HG03558 (cell line): ENCODE results near the gene TMEM233.

Experiments
- ATAC-seq: cut with Tn5 transposase; IDR thresholded peaks from one replicate; pipeline ENCODE4 v1.9.1; 2021; ENCODE audit warnings: moderate number of reproducible peaks; ENCODE audit not compliant: unreplicated experiment; ENCODE audit errors: extremely low read depth

TMEM233 gene

GRCh38 chr12:119593578-119594398 lies at the start of gene TMEM233:
Gene TMEM233 (plus strand): TSS chr12:119593774. CDS start chr12:119593849, 75 bp downstream.
- ATAC-seq, result no peak

DNA sequence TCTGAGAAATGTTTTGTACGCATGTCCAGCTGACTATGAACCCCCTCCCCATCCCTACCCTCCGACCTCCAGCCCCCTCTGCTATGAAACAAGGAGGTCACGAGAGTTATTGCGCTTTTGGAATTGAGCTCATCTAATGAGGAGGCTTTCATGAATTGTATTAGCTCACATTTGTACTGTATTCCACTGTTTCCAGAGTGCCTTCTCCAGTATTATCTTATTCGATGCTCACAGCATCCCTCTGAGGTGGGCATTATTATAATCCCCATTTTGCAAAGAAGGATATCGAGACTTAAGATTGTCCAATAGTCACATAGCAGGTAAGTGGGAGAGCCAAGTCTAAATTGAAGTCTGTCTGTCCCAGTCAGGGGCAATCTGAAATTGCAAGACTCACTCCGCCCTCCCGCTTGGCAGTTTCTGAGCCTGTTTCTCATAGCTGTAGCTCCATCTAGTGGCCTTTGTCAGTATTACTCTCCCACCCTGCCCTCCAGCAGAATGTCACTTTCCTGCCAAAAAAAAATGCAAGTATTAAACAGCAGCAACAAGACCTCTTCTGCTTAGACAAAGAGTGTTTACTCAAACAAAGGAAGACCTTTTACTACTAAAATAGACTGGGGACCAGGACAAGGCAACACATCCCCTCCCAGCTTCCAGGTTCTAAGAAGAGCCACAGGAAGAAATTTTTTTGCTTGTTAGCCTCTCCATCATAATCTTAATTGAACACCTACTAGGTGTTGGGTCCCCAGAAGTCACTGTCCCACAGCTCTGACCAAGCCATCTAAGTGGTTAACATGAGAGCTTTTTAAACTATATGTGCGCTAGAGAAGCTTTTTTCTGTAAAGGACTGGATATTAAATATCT lies 48.6 kb upstream of the TMEM233 start:
- no peak for ATAC-seq

DNA sequence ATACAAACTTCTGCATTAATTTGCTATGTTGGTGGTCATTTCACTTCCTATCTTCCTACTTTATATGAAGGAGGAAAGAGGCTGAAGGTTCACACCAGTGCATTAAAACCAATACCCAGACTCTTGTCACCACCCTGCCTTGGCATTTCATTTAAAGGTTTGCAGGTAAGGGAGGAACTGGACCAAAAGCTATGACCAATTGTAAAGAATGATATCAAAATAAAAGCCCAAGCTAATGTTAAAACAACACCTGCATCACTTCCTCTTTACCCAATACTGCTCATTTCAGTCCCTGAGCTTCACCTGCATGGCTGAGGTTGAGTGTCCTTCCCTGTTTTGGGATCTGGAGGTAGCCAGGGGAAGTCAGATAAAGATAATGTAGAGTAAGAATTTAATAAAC lies 47.2 kb upstream of the TMEM233 start:
- ATAC-seq, result no peak

DNA sequence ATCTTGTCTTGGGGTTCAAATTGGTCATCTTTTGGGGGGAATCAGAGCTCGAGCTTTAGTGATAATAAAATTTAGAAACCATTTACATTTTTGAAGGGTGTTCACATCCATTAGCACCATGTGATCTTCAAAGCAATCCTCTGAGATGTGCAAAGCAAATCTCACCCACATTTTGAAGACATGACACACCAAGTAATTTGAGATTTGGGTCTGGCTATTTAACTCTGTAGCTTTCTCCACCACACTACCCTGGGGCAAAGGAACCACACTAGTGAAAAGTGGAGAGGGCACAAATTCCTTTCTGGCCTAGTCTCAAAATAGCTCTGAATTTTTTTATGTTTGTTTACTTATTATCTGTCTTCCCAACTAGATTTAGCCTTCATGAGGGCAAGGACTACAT lies 46.6 kb upstream of the TMEM233 start:
- ATAC-seq, result no peak

DNA sequence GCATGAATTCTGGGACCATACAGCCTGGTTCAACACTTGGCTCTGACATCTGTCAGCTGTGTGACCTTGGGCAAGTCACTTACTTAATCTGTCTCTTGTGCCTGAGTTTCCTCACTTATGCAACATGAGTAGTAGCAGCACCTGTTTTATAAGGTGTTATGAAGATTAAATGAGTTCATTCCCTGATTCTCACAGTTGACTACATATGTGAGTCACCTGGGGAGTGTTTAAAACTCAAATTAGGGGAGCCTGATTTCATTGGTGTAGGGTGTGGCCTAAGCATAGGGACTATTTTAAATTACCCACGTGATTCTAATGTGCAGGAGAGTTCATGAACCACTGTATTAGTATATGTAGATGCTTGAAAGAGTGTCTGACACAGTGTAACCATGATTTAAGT lies 36.7 kb upstream of the TMEM233 start:
- no peak for ATAC-seq

DNA sequence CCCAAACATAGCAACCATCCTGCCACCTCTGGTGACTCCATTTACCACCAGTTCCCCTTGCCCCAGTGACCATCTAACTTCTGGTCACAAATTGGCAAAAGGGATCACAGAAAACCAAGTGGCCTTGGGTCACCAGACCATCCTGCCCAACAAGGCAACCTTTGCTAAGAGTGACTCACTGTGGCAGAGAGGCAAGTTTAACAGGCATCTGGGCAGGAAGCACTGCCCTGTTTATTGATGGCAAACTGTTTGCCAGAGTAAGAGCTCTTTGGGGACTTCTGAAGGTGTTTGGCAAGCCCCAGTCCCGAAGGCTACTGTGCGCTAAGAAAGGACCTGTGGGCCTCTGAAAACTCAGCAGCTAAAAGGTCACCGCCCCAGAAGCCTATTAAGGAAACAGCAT lies 28.2 kb upstream of the TMEM233 start:
- no peak for ATAC-seq

- no peak for ATAC-seq
Measured at GRCh38 chr12:119570771-119571170, 22.8 kb upstream of the TMEM233 start.

GRCh38 chr12:119573086-119573485 lies 20.5 kb upstream of the TMEM233 start:
- no peak for ATAC-seq

- ATAC-seq, result no peak
Measured at GRCh38 chr12:119574255-119574654, 19.3 kb upstream of the TMEM233 start.

- ATAC-seq, result no peak
Measured at GRCh38 chr12:119576118-119576810, 17.3 kb upstream of the TMEM233 start.

GRCh38 chr12:119576915-119577314 lies 16.7 kb upstream of the TMEM233 start:
- ATAC-seq, result no peak

DNA sequence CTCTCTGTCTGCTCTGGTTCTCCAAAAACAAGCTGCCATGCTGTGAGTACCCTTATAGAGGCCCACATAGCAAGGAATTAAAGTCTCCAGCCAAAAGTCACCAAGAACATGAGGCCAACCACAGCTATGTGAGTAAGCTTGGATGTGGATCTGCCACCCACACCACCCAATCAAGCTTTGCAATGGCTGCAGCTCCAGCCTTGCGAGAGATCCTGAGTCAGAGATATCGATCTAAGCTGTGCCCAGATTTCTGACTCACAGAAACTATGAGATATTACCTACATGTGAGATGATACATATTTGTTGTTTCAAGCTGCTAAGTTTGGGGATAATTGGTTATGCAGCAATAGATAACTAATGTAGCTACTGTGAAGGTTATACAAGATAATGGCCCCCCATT lies 15.5 kb upstream of the TMEM233 start:
- no peak for ATAC-seq

- no peak for ATAC-seq
Measured at GRCh38 chr12:119589097-119589496, 4.5 kb upstream of the TMEM233 start.

GRCh38 chr12:119589634-119590033 lies 3.9 kb upstream of the TMEM233 start:
- no peak for ATAC-seq

DNA sequence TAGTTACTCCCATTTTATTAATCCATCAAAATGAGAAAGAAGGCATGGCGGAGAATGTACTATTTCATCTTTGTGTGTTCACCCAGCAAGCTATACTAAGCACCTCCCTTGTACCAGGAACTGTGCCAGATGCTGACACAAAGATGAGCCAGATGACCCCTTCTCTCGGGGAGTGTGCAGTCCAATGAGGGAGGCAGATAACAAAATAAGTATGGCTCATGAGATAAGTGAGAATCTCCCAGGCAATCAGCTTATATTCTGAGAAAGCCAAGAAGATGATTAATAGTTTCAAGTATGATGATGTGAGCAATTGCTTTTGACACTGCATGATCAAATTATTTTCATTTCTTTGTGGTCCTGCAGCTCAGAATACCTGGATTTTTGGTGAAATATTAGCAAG lies 1.3 kb upstream of the TMEM233 start:
- ATAC-seq, result no peak

DNA sequence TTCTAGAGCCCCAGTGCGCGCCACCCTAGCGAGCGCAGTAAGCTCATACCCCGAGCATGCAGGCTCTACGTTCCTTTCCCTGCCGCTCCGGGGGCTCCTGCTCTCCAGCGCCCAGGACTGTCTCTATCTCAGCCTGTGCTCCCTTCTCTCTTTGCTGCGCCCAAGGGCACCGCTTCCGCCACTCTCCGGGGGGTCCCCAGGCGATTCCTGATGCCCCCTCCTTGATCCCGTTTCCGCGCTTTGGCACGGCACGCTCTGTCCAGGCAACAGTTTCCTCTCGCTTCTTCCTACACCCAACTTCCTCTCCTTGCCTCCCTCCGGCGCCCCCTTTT lies 791 bp downstream of the TMEM233 start:
- ATAC-seq, result no peak

GRCh38 chr12:119594772-119595445 lies 1.3 kb downstream of the TMEM233 start:
- ATAC-seq, result no peak

- no peak for ATAC-seq
Measured at GRCh38 chr12:119598159-119598558, 4.6 kb downstream of the TMEM233 start.

DNA sequence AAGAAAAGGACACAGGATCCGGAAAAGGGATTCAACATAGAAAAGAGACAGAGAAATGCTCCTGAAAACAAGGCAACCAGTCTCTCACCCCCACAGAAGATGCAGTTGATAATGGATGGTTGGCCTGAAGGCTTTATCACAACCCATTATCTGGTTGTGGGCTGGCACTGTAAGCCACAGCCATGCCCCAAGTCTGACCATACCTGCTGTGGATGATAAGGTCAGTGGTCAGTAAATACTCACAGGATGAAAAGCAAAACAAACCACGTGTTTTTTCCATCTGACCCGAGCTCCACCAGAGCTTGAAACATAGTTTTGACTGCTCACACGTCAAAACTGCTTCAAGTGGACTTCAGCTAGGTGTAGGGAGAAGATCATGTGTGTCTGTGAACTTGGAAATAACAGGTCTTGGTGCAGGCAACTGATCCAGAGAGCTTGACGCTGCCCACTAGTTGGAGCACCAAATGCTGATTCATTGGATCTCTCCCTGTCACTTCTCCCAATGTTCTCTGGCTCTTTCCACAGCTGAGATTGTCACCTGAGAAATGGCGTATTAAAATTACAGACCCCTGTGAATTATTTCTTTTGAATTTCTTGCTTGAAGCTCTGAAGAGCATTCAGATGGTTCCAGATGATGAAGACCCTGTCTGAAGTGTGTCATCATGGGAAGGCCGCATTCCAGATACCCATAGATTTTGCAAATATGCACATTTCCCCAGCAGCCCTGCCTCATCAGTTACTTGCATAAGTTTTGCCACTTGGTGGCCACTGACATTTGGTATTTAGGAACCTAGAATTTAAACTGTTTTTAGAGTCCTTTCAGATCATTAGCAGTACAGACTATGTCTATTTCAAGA lies 8.5 kb downstream of the TMEM233 start:
- no peak for ATAC-seq

- no peak for ATAC-seq
Measured at GRCh38 chr12:119602734-119603094, 9.1 kb downstream of the TMEM233 start.
